Hypothalamus (tissue), 51 donors: Measurements from ENCODE around the gene INSL4.
A peak's percentile ranks its signal among the peaks of the same experiment; 100 is the strongest.

Source experiments
- DNase-seq, 51 donors: peaks; one replicate each; lab custom pipeline; 2025; lab: John Stamatoyannopoulos, UW

The INSL4 gene

DNA sequence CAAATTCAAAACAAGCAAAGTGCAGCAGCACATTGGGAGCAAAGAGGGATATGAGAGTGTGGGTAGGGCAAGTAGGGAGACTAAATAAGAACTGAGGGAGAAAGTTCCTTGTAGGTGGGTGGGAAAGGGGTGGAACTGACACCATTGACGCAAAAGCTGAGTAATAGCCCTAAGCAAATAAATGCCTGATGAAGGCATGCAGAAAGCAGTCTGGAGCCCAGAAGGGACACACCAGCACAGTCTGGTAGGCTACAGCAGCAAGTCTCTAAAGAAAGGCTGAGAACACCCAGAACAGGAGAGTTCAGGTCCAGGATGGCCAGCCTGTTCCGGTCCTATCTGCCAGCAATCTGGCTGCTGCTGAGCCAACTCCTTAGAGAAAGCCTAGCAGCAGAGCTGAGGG, at the start of gene INSL4:
INSL4 (plus strand) TSS at position 208 of the 400 bp plus-strand sequence; CDS start at position 313, 105 bp downstream.
- no peak for DNase-seq

DNA sequence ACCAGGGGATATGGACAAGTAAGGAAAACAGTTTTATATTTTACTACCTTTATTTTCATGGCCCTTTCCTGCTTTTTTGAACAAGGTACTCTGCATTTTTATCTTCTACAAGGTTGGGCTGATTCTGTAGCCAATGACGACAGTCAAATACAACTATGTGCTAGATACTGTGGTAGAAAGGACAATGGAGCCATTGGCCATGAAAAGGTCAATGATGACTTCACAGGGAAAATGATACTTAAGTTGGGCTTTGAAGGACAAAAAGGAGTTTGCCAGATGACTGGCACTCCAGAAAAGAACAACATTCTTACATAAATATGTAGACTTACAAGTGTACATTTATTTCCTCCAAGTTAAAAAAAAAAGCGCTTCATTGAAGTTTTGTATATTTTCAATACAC, 46.4 kb upstream of the INSL4 start:
- DNase-seq: no peak

DNA sequence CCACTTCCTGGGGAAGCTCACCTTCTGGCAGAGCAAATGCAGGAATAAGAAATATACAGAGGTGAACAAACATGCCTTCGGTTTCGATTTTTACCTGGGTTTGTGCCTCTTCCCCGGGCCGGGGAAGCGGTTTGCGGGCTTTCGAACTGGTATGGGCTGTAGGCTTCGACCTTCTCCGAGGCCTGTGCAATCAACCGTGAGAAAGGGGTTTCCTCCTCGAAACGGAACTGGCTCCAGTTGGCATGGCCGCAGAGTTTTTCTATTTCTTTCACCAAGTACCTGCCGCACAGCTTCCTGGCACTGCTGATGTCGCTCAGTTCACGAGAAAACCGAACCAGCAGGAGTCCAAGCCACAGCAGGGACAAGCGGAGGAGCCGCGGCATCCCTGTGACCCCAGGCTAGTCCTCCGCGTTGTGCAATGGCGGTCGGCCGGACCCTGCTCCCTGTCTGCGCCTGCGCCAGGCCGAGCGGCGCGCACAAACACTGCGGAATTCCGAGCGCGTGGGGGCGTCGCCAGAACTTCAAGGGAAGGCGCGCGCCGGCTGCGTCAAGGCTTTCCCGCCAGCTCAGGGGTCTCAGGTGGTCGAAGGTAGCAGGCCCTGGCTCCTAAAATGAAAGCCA, 45.9 kb upstream of the INSL4 start, which contains the start of gene INSL6:
INSL6 (minus strand) TSS at position 420 of the 621 bp plus-strand sequence; CDS start at position 383, 37 bp downstream.
- no peak for DNase-seq

GRCh38 chr9:5186416-5187169, 44.6 kb upstream of the INSL4 start:
- DNase-seq: peak in 21 of 51 donors; percentile 1 to 52 (median 20)

- no peak for DNase-seq
Measured at GRCh38 chr9:5188060-5188984, 42.9 kb upstream of the INSL4 start.

GRCh38 chr9:5191985-5192384, 39.2 kb upstream of the INSL4 start:
- no peak for DNase-seq

- DNase-seq: no peak
Measured at GRCh38 chr9:5193345-5193744, 37.9 kb upstream of the INSL4 start.

- DNase-seq: no peak
Measured at GRCh38 chr9:5195463-5195862, 35.8 kb upstream of the INSL4 start.

GRCh38 chr9:5205071-5205470, 26.1 kb upstream of the INSL4 start:
- DNase-seq: no peak

DNA sequence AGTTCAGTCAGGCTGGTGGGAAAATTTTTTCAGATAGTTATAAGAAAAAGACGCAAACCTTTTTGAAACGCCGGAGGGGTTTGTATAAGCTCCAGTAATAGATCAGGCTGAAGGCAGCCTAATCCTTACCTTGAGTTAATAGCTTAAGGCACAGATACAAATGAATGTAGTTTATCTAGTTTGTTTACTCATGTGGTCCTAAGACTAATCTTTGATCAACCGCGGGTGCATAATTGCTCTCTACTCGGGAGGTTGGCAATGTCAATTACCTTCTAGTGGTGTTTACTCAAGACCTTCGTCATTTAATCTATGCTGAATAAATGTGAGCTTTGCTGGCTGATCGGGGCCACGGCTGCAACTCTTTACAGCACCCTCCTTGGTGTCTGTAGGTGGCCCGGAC, 665 bp upstream of the INSL4 start:
- no peak for DNase-seq

GRCh38 chr9:5263351-5264218, 32.4 kb downstream of the INSL4 start:
- DNase-seq: no peak

DNA sequence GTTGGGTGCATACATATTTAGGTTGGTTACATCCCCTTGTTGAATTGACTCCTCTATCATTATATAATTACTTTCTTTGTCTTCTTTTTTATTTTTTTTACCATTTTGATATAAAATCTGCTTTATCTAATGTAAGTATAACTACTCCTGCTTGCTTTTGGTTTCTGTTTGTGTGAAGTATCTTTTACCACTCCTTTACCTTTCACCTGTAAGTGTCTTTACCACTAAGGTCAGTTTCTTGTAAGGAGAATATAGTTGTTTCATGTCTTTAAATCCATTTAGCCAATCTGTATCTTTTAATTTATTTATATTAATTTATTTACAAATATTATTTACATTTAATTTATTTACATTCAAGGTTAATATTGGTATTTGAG, 33.0 kb downstream of the INSL4 start:
- no peak for DNase-seq

DNA sequence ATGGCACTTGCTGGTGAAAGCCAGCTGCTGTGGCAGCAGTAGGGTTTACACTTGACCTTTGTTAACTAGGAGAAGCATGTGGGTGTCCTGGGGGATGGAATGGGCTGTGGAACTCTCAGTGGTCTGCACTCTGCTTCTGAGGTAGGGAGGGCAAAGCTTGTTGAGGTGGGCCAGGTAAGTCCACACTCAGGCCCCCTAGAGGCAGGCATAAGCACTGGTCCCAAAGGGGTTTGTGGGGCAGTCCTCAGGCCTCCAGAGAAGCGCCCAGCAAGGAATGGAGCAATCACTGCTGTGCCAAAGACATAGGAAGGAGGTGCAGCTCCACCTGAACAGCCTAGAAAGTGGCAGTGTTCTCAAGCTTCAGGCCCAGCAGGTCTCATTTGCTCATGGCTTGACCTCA, 34.7 kb downstream of the INSL4 start:
- DNase-seq: no peak

GRCh38 chr9:5269249-5269715, 38.1 kb downstream of the INSL4 start:
- DNase-seq: no peak

DNA sequence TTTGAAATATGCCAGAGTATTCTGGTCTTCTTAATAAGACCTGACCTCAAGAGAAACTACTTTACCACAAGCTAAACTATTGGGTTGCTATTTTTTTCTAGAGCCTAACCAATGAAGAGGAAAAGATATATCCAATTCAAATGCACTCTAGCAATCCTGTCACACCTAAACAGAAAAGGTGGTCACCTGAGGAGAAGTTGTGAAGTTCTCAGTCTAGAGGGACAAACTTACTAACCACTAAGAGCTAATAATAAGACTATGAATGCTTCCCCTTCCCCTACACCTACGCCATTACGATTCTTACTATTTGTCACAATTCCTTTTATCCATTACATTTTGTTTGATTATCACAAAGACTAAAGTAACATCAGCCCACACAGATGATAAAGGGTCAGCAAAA, 43.6 kb downstream of the INSL4 start:
- no peak for DNase-seq

DNA sequence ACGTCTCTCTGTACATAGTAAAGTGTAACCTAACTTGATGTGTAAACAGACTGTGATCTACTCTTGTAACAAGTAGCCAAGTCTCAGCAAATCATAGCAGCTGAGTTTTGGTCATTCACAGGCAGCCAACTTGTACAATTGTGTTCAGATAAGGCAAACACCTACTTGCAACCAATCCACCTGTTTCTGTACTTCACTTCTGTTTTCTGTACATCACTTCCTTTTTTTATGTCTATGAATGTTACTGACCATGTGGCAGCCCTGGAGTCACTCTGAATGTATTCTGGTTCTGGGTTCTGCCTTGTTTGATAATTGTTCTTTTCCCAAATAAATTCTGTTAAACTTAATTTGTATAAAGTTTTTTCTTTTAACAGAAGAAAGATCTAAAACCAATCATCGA, 47.3 kb downstream of the INSL4 start:
- DNase-seq: no peak
